GM12874 (cell line): ENCODE measurements around the gene CLN6.

Source experiments
- TF ChIP-seq, protein P1 (sequence below): IDR thresholded peaks from 2 replicates; pipeline ENCODE4 v1.5.1; 2011; ENCODE audit warnings: low read depth, mild to moderate bottlenecking, control low read depth, low read length, moderate library complexity; ENCODE audit not compliant: insufficient read depth

CLN6 gene

DNA sequence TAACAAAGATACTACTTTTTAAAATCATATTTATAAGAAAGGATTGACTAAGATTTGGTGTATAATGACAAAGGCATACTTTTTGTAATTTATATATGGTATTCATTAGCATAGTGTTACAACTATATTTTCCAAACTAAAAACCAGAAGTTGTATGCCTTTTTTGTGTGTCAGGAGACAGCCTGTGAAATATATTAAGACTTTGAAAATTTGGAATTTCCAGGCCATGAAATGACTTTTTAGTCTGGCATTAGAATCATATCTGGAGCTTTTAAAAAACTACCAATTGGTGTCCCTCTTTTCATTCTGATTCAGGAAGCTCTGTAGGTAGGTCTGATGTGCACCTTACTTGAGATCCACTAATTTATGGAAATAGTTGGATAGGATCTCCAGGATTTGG, 66.3 kb downstream of the CLN6 start:
- TF ChIP-seq, protein P1, sequence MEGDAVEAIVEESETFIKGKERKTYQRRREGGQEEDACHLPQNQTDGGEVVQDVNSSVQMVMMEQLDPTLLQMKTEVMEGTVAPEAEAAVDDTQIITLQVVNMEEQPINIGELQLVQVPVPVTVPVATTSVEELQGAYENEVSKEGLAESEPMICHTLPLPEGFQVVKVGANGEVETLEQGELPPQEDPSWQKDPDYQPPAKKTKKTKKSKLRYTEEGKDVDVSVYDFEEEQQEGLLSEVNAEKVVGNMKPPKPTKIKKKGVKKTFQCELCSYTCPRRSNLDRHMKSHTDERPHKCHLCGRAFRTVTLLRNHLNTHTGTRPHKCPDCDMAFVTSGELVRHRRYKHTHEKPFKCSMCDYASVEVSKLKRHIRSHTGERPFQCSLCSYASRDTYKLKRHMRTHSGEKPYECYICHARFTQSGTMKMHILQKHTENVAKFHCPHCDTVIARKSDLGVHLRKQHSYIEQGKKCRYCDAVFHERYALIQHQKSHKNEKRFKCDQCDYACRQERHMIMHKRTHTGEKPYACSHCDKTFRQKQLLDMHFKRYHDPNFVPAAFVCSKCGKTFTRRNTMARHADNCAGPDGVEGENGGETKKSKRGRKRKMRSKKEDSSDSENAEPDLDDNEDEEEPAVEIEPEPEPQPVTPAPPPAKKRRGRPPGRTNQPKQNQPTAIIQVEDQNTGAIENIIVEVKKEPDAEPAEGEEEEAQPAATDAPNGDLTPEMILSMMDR: no peak

DNA sequence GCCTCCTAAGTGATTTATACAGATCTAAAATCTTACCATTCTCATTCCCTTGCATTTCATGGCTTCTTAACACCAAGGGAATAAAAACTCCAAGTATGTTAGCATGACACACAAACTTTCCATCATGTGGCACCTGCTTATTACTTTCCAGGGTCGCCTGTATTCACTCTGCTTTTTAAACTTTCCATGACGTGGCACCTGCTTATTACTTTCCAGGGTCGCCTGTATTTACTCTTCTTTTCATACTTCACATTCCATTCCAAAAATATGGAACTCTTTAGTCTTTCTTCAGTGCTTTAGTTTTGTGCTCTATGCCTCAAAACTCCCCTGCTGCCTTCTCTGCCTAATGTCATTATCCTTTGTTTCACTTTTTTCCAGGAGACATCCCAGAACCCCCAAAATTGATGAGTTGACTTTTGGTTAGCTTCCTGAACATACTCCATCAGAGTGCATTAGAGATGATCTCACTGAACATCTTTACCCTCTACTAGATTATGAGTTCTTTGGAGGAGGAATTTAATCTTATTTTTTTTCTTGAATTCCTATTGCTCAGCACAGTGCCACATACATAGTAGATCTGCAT, 71.4 kb downstream of the CLN6 start:
- TF ChIP-seq, protein P1: no peak

DNA sequence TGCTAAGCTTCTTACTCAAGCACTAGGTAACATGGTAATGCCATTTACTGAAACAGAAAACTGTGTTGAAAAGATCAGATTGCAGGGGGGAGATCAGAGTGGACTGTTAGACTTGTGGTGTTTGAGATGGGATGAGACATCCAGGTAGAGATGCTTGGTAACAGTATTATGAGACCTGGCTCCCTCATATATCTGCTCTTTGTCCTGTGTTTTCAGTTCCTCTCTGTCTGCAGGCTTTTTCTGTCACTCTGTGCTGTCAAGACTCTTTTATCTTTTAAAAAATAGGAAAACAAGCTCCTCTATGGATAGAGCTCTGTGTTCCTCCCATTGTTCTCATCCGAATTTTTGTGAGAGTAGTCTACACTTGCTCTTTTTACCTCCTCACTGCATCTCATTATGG, 72.5 kb downstream of the CLN6 start:
- TF ChIP-seq, protein P1: no peak
